ENCODE data around the gene AIG1. TPM values are rescaled to one million over a fixed set of nuclear protein-coding genes. Genes with fewer than 3 reads are reported as not detected.
"Not testable (repeated sequence)": the region's sequence is repeated elsewhere in the genome, so short reads cannot be mapped to it uniquely, and the experiment has no call there.

AIG1 gene
- total RNA-seq, 1 donor from 2014 or later, result 15.7 TPM

GRCh38 chr6:143164565-143165105, 103.9 kb downstream of the AIG1 start:
- no peak for DNase-seq (ENCODE audit: low read depth in 2 of 2)

DNA sequence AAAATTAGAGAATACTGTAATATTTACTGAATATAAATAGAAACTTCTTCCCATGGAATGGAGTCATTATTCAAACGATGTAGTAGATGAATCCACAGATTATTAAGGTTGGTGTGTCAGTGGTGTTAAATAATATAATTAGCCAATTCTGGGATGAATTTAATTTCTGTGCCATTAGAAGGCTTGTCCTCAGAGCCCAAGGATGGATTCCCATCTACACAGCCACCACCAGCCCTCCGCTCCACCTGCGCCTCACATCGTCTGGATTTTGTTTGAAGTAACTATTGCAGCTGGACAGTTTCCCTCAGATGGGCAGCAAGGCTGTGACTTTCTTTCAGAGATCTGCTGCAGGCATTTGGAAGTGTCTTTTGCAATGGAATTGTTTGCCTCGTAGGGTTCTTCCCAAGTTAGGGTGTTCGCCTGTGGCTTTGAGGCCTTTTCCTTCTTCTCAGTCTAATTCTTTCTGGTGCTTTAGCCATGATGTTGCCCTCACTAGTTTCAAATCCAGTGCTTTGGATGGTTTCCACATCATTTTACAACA, 104.7 kb downstream of the AIG1 start:
- no peak for DNase-seq (ENCODE audit: low read depth in 2 of 2)

- DNase-seq (ENCODE audit: low read depth in 2 of 2), result no peak
These were observed 105.6 kb downstream of the AIG1 start for GRCh38 chr6:143166247-143166695.

DNA sequence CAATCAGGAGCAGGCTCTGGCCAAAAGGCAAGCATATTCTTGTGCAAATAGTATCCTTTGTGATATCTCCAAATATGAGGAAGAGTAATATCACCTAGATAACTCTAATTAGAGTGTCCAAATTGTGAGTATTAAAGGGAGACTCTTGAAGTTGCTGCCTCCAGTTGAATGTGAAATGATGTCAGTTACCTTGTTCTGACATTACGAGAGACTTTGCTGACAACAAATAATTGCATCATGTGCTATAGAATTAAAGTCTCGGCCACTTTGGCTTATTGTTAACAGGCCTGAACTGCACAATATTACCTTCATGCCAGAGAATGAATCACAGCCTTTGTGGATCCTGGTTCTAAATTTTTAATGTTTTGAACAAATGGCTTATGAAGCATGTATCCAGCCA, 106.5 kb downstream of the AIG1 start:
- no peak for DNase-seq (ENCODE audit: low read depth in 2 of 2)

DNA sequence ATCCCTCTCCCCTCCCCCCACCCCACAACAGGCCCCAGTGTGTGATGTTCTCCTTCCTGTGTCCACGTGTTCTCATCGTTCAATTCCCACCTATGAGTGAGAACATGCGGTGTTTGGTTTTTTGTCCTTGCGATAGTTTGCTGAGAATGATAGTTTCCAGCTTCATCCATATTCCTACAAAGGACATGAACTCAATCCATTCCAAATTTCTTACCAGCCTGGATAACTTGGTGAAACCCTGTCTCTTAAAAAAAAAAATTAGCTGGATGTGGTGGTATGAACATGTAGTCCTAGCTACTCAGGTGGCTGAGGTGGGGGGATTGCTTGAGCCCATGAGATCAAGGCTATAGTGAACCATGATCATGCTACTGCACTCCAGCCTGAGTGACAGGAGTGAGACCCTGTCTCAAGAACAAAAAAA, 107.7 kb downstream of the AIG1 start:
- not testable (repeated sequence) for DNase-seq (ENCODE audit: low read depth in 2 of 2)

DNA sequence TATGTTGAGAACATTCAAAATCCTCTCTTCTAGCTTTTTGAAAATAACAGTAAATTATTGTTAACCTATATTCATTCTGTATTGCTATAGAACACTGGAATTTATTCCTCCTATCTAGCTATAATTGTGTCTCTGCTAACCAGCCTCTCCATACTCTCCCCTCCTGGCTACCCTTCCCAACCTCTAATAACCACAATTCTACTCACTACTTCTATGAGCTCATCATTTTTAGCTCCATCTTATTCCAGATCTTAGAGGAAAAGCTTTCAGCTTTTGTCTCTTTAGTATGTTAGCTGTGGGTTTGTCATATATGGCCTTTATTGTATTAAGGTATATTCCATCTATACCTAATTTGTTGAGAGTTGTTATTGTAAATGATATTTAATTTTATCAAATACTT, 108.8 kb downstream of the AIG1 start:
- DNase-seq (ENCODE audit: low read depth in 2 of 2), result no peak

GRCh38 chr6:143174516-143174915, 113.8 kb downstream of the AIG1 start:
- DNase-seq (ENCODE audit: low read depth in 2 of 2), result no peak

- DNase-seq (ENCODE audit: low read depth in 2 of 2), result no peak
These were observed 114.3 kb downstream of the AIG1 start for GRCh38 chr6:143174951-143175350.

DNA sequence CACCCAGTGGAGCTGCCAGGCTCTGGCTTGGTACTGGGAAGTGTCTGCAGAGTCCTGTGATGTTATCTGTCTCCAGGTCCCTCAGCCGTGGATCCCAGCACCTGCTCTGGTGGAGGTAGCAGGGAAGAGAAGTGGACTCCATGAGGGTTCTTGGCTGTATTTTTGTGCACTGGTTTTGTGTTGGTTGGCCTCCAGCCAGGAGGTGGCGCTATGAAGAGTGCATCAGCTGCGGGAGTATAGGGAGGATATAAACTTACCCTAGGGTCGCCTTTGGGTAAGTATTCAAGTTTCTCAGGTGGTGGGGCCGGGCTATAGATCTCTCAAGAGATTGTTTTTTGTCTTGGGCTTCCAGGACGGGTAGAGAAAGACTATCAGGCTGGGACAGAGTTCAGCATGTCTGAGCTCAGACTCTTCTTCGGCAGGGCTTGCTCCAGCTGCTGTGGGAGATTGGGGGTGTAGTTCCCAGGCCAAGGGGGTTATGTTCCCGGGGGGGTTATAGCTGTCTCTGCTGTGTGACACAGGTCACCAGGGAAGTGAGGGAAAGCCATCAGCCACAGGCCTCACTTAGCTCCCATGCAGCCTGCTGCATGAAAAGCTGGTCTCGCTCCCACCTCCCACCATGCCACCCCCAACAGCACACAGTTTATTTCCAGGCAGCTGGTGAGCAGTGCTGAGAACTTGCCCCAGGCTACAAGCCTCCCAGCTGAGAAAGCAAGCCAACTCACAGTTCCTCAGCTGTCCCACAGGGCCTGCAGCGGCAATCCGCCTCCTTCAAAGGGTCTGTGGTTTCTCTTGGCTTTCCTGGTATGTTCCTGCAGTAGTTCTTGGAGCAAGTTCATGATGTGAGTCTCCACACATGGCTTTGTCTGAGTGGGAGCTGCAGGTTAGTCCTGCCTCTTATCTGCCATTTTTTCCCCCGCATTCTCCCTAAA, 115.7 kb downstream of the AIG1 start:
- no peak for DNase-seq (ENCODE audit: low read depth in 2 of 2)

DNA sequence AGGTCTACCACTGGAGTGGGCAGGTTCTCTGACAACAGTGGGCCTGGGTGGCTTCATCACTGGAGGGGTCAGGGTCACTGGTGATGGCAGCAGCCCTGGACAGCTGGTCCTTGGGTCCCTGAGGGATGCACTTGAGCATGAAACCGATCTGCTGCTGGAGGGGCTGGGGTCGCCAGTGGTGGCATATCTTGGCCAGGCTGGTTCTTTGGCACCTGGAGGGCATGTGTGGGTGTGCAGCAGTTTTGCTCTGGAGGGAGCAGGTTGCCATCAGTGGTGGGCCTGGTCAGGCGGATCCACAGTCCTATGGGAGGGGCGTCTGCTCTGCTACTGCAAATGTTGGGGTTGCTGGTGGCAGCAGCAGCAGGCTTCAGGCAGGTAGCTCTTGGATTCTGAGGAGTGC, 117.0 kb downstream of the AIG1 start:
- no peak for DNase-seq (ENCODE audit: low read depth in 2 of 2)

DNA sequence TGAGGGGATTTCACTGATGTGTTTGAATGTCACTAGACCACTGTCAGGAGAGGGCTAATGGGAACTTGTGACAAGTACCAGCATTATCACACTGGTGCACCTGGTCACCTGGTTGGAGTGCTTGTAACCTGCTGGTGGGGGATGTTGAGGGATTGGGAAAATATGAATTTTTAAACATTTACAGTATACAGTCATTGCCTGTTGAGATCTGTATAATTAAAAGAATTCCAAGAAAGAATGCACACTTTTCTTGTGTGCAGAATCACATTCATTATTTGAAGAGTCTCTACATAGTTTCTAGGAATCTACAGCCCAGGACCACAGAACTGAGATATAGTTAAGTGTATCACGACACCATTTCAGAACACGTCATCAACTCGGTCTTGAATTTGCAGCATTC, 118.4 kb downstream of the AIG1 start:
- DNase-seq (ENCODE audit: low read depth in 2 of 2), result no peak

GRCh38 chr6:143179901-143180612, 119.4 kb downstream of the AIG1 start:
- no peak for DNase-seq (ENCODE audit: low read depth in 2 of 2)

DNA sequence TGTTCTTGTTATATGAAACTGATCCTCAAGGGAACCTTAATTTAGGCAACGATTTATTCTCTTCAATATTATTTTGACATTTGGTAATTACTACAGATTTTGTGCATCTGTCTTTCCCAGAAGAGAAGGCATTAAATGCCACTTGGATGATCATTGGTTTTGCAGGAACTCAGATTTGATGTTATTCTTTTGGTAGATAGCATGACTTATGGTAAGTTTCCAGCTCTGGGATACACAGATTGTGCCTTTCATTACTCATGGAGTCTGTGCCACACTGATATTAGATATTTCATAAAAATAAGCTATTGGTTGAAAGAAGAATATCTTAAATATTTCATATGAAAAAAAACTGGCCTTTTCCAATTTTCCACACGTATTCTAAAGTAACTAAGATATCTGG, 120.1 kb downstream of the AIG1 start:
- DNase-seq (ENCODE audit: low read depth in 2 of 2), result no peak

DNA sequence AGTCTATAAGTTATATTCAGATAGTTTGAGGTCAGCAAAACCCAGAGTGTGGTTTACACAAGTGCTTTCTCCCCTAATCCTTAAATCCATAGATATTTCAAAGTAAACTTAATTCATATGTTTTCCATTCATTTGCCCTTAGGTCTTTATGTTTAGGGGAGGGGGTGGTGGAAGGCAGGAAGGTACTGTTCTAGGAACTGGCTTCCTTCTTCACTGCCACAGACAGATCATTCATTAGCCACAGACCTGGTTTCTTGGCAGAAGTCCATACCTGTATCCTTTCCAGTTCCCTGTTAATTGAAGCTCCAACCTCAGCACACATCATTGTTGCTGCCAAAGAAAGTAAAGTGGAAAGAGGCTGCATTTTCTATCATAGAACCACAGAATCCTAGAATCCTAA, 123.0 kb downstream of the AIG1 start:
- peak in 1 of 2 donors; percentile 40 for DNase-seq (ENCODE audit: low read depth in 2 of 2)

GRCh38 chr6:143185288-143185687, 124.6 kb downstream of the AIG1 start:
- DNase-seq (ENCODE audit: low read depth in 2 of 2), result no peak

DNA sequence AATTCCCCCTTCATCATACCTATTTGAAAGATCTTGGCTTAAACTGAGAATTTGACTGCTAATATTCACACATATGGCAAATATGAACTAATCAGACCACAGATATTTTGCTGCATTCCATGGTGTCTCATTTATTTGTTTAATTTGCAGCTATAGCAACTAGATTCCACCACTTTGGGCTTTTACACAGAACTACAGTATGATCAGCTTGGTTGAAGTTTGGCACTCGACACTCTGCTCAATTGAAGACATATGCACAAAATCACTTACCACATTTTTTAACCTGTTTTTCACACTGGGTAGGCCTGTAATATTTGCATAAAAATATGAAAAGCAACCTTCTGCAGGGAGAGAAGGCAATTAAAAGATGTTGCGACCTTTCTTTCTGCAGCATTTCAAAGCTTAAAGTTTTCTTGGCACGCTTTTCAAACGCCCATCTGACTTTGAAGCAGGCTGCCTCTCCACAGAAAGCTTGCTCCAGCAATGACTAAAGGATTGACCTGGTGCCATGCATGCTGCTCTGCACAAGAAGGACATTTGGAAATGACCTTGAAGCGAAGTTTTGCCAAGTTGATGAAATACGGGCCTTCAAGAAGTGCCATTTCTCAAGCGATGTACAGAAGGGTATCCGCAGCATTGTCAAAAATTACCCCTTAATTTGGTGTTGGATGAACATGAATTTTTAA, 126.7 kb downstream of the AIG1 start:
- DNase-seq (ENCODE audit: low read depth in 2 of 2), result peak in 1 of 2 donors; percentile 15

DNA sequence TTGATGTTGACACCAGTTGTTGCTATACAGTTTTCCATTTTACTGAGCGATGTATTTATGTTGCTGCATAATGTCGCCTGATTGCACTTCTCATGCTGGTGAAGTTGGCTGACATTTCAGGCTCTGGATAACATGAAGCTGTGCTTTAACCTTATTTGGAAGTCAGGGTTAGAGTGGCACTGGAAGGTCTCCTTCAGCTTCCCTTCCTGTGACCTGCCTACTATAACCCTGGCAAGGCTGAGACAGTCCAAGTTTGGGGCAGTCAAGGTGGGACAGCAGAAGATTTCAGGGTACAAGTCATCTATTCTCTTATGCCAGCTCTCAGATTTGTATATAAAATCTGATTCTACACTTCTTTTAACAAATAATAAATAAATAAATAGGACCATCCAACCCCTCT, 127.6 kb downstream of the AIG1 start:
- DNase-seq (ENCODE audit: low read depth in 2 of 2), result no peak

DNA sequence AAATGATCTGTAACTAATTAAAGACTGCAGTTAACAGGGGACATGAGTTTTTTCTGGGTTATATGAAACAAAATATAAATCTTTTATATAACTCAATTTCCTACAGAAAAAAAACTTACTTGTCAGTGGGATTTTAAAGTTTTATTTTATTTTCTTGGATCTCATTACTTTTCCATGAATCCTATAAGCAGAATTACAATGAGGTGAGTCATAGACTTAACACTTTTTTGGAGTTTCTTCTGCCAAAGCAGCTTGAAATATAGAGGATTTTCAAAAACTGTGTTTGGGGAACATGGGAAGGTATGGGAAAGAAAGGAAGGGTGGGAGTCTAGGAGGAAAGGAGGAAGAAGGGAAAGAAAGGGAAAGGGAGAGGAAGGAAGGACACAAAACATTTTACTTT, 130.7 kb downstream of the AIG1 start:
- no peak for DNase-seq (ENCODE audit: low read depth in 2 of 2)

GRCh38 chr6:143192766-143193165, 132.1 kb downstream of the AIG1 start:
- DNase-seq (ENCODE audit: low read depth in 2 of 2), result no peak

DNA sequence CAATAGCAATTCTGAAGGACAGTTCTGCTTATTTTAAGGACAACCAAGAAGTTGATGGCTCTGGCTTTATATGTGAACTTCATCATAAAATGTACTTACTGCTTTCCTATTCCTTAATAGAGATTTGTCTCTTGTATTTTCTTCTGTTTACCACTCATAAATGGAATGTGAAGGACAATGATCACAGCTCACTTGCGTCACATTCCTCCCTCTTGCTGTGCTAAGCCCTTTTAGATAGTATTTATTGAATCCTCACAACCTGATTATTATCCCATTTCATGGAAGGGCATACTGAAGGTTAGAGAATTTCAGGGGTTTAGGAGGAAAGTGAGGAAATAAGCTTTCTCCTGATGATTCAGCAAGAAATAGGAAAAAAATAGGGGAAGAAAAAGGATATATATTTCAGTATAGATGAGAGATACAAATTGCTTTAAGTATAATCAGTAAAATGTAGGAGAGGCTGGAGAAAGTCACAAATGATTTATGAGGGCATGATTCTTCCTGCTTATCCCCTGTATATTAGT, 132.9 kb downstream of the AIG1 start:
- no peak for DNase-seq (ENCODE audit: low read depth in 2 of 2)

GRCh38 chr6:143194095-143194589, 133.5 kb downstream of the AIG1 start:
- no peak for DNase-seq (ENCODE audit: low read depth in 2 of 2)
